Measurements from ENCODE around the gene DTYMK. TPM values are rescaled to one million over a fixed set of nuclear protein-coding genes. Genes with fewer than 3 reads are reported as not detected.

The DTYMK gene
- total and polyA plus RNA-seq, 2 of the 8 experiments (the other 6 are each of a cell fraction or from before 2014, with no cell fraction given), result 58.3 to 69.9 TPM

GRCh38 chr2:241654551-241654950 is 32.1 kb downstream of the DTYMK start:
- Histone ChIP-seq H3K4me1 (replicated peaks in 1 of 4; ENCODE audit: control insufficient read depth in 3 of 4, insufficient read depth in 4 of 4, low read length in 3 of 4) (peaks cover 2 to 11% (median 4%) of the 10 kb centered on the region in 4 experiments), H2BK15ac (ENCODE audit: low read length) (no peak overlapping the region), H3K56ac (replicated peaks; ENCODE audit: insufficient read length, low read depth, low read length) (no peak overlapping the region), H3K23me2 (ENCODE audit: low read depth, low read length) (no peaks in the 10 kb centered on the region), H3K79me1 (ENCODE audit: low read depth, low read length) (peaks cover 3% of the 10 kb centered on the region; the same call in 1 of the 2 replicates), H3K23ac (ENCODE audit: insufficient read length) (no peak overlapping the region), H3K18ac (ENCODE audit: extremely low read depth, low read length) (no peak overlapping the region), H2BK20ac (ENCODE audit: low read length) (no peak overlapping the region), H4K5ac (ENCODE audit: insufficient read length, low read depth, low read length) (no peak overlapping the region), H3K9ac (replicated peaks in 1 of 4; ENCODE audit: extremely low read depth in 1 of 4, low read depth in 3 of 4, low read length in 3 of 4) (no peak overlapping the region), H2BK12ac (ENCODE audit: low read depth, low read length) (no peak overlapping the region), H2AK5ac (ENCODE audit: low read depth, low read length) (no peak overlapping the region), H3K27me3 (replicated peaks in 1 of 4; ENCODE audit: control insufficient read depth in 3 of 4, extremely low read depth in 1 of 4, insufficient read depth in 3 of 4, low read length in 3 of 4) (no peaks in the 10 kb centered on the region), H2BK120ac (replicated peaks; ENCODE audit: low read depth, low read length) (no peak overlapping the region), H3K27ac (ENCODE audit: low read depth, low read length) (no peak overlapping the region), H3K4me3 (ENCODE audit: extremely low read depth in 1 of 4, insufficient read depth in 2 of 4, low read depth in 3 of 4, low read length in 4 of 4) (no peak overlapping the region), H3K9me3 (ENCODE audit: insufficient read depth in 2 of 2, low read depth in 1 of 2, low read length in 1 of 2) (no peaks in the 10 kb centered on the region), H2AFZ (ENCODE audit: low read length) (no peak overlapping the region), H2BK5ac (ENCODE audit: low read depth, low read length) (no peak overlapping the region), H3K4ac (replicated peaks; ENCODE audit: insufficient read length, low read depth, low read length) (no peak overlapping the region), H4K8ac (ENCODE audit: extremely low read depth, insufficient read depth, low read length) (no peak overlapping the region), H3K36me3 (ENCODE audit: control insufficient read depth in 2 of 4, insufficient read depth in 4 of 4, low read length in 3 of 4) (peaks cover 8 to 49% (median 29%) of the 10 kb centered on the region in 4 experiments), H4K20me1 (replicated peaks in 1 of 2; ENCODE audit: control insufficient read depth in 1 of 2, insufficient read depth in 2 of 2, low read length in 2 of 2) (peaks cover 23 to 27% of the 10 kb centered on the region in 2 experiments), H3K4me2 (ENCODE audit: insufficient read depth in 1 of 2, low read depth in 2 of 2, low read length in 2 of 2) (no peak overlapping the region), H3K14ac (ENCODE audit: insufficient read length) (no peak overlapping the region), H3K79me2 (ENCODE audit: control insufficient read depth in 1 of 2, insufficient read depth in 2 of 2, low read length in 2 of 2) (peaks cover 0 to 21% of the 10 kb centered on the region in 2 experiments; a peak in 2 of 4 replicates), H4K91ac (replicated peaks; ENCODE audit: insufficient read length, low read length) (no peak overlapping the region)
- FAIRE-seq, result no peak
- ChIA-PET POLR2A (ENCODE audit: partially characterized antibody) (interaction anchor here (0.7 kb wide), 2 partner anchors 12 to 59 kb away, joined by 3 read pairs; no protein-coding TSS in a partner anchor), CTCF (ENCODE audit: partially characterized antibody) (no interaction called here)
- WGBS, 2 experiments (ENCODE audit: extremely low coverage in 1 of 2, insufficient coverage in 1 of 2, insufficient read length in 1 of 2, insufficient replicate concordance in 2 of 2, low coverage in 1 of 2, low lambda C conversion rate in 2 of 2, missing lambda C conversion rate in 1 of 2), result 90% methylated on average over 12 of the region's 12 CpGs; no CpG with 5 or more reads in 1 of the 2 experiments
- no peak for TF ChIP-seq KDM1A (IDR thresholded peaks at IDR 0.05; ENCODE audit: borderline replicate concordance, low read length)
- no peak for TF ChIP-seq POLR2AphosphoS5 (IDR thresholded peaks at IDR 0.05; ENCODE audit: low read depth, low read length)
- TF ChIP-seq HDAC2 (IDR thresholded peaks at IDR 0.05; ENCODE audit: borderline replicate concordance in 1 of 2, low read depth in 2 of 2, low read length in 2 of 2), result no peak
- no peak for DNase-seq (ENCODE audit: low read depth in 1 of 2, low spot score in 2 of 2)
